ENCODE measurements around the gene LIMS2.

- no peak for TF ChIP-seq GABPA (IDR thresholded peaks at IDR 0.05; ENCODE audit: borderline replicate concordance, insufficient read depth, low read length)
- no peak for TF ChIP-seq FOSL1 (IDR thresholded peaks at IDR 0.05; ENCODE audit: insufficient read depth, low read depth, low read length)
- no peak for TF ChIP-seq CREB1 (IDR thresholded peaks at IDR 0.05)
- TF ChIP-seq ZNF274 (IDR thresholded peaks at IDR 0.05; ENCODE audit: borderline replicate concordance, extremely low read depth, low read length): no peak
- TF ChIP-seq, protein P1, sequence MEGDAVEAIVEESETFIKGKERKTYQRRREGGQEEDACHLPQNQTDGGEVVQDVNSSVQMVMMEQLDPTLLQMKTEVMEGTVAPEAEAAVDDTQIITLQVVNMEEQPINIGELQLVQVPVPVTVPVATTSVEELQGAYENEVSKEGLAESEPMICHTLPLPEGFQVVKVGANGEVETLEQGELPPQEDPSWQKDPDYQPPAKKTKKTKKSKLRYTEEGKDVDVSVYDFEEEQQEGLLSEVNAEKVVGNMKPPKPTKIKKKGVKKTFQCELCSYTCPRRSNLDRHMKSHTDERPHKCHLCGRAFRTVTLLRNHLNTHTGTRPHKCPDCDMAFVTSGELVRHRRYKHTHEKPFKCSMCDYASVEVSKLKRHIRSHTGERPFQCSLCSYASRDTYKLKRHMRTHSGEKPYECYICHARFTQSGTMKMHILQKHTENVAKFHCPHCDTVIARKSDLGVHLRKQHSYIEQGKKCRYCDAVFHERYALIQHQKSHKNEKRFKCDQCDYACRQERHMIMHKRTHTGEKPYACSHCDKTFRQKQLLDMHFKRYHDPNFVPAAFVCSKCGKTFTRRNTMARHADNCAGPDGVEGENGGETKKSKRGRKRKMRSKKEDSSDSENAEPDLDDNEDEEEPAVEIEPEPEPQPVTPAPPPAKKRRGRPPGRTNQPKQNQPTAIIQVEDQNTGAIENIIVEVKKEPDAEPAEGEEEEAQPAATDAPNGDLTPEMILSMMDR (IDR thresholded peaks at IDR 0.05; ENCODE audit: control extremely low read depth in 1 of 3, insufficient read depth in 1 of 3, low read depth in 1 of 3, low read length in 3 of 3): no peak
- TF ChIP-seq EP300 (IDR thresholded peaks at IDR 0.05; ENCODE audit: borderline replicate concordance in 1 of 2, low read depth in 2 of 2, low read length in 2 of 2): no peak
- no peak for TF ChIP-seq MAFK (IDR thresholded peaks at IDR 0.05; ENCODE audit: low read depth, low read length)
Measured at GRCh38 chr2:127721978-127722355, 46.6 kb upstream of the LIMS2 start.
